Esophagus muscularis mucosa (tissue), 4 donors: ENCODE results near the gene AGER.

Source experiments
- EP300 ChIP-seq: sonication (generic); formaldehyde crosslinking; IDR thresholded peaks from one replicate; pipeline ENCODE4 v1.6.1; 2017; ENCODE audit warnings: antibody characterized with exemption
- POLR2A ChIP-seq: fragments of 450-650 bp; IDR thresholded peaks from one replicate; pipeline ENCODE4 v1.6.1; 2017; ENCODE audit warnings: antibody characterized with exemption, moderate library complexity, mild to moderate bottlenecking, low read depth
- POLR2AphosphoS5 ChIP-seq, 2 donors: sonication (generic); formaldehyde crosslinking; IDR thresholded peaks; one replicate each; pipeline ENCODE4 v1.6.1; 2017; ENCODE audit warnings: antibody characterized with exemption in 2 of 2
- TF ChIP-seq, protein P1 (sequence below), 3 experiments: fragments of 200-600 bp in 2 of 3; fragments of 450-650 bp in 1 of 3; sonication (generic) in 2 of 3; IDR thresholded peaks; one replicate each; pipeline ENCODE4 v1.5.1; 2017 to 2019; ENCODE audit warnings: antibody characterized with exemption in 3 of 3, mild to moderate bottlenecking in 2 of 3, moderate library complexity in 1 of 3

GRCh38 chr6:32151181-32151862, 32.7 kb downstream of the AGER start:
- TF ChIP-seq, protein P1, sequence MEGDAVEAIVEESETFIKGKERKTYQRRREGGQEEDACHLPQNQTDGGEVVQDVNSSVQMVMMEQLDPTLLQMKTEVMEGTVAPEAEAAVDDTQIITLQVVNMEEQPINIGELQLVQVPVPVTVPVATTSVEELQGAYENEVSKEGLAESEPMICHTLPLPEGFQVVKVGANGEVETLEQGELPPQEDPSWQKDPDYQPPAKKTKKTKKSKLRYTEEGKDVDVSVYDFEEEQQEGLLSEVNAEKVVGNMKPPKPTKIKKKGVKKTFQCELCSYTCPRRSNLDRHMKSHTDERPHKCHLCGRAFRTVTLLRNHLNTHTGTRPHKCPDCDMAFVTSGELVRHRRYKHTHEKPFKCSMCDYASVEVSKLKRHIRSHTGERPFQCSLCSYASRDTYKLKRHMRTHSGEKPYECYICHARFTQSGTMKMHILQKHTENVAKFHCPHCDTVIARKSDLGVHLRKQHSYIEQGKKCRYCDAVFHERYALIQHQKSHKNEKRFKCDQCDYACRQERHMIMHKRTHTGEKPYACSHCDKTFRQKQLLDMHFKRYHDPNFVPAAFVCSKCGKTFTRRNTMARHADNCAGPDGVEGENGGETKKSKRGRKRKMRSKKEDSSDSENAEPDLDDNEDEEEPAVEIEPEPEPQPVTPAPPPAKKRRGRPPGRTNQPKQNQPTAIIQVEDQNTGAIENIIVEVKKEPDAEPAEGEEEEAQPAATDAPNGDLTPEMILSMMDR (IDR thresholded peaks at IDR 0.05), result no peak
- TF ChIP-seq POLR2AphosphoS5 (IDR thresholded peaks at IDR 0.05), result peak in 1 of 2 donors; percentile 8
- no peak for TF ChIP-seq EP300
- no peak for TF ChIP-seq POLR2A
